ENCODE measurements around the gene KIAA1549. TPM values are rescaled to one million over a fixed set of nuclear protein-coding genes. Genes with fewer than 3 reads are reported as not detected.

The KIAA1549 gene
- total and polyA plus RNA-seq, 9 donors, result 1.2 to 5.0 (median 3.6) TPM

- H3K4me3 ChIP-seq, result no peak overlapping the region
- H3K36me3 ChIP-seq, result no peaks in the 10 kb centered on the region
- H3K4me1 ChIP-seq (ENCODE audit: insufficient read depth), result peaks cover 2% of the 10 kb centered on the region
- H3K27ac ChIP-seq, result no peak overlapping the region
- peak in 2 of 5 donors; percentile 15 to 58 for DNase-seq
- H3K9me3 ChIP-seq, result no peaks in the 10 kb centered on the region
- intact Hi-C loops (cut with DNase I), result loop anchor here in 1 of 4 donors (10.0 kb wide), 1 partner anchor 184 kb away; no protein-coding TSS in a partner anchor
- H3K27me3 ChIP-seq, result no peaks in the 10 kb centered on the region
- TF ChIP-seq EP300 (IDR thresholded peaks at IDR 0.05) (no peak), POLR2A (IDR thresholded peaks at IDR 0.05) (no peak)
- TF ChIP-seq, protein P1, sequence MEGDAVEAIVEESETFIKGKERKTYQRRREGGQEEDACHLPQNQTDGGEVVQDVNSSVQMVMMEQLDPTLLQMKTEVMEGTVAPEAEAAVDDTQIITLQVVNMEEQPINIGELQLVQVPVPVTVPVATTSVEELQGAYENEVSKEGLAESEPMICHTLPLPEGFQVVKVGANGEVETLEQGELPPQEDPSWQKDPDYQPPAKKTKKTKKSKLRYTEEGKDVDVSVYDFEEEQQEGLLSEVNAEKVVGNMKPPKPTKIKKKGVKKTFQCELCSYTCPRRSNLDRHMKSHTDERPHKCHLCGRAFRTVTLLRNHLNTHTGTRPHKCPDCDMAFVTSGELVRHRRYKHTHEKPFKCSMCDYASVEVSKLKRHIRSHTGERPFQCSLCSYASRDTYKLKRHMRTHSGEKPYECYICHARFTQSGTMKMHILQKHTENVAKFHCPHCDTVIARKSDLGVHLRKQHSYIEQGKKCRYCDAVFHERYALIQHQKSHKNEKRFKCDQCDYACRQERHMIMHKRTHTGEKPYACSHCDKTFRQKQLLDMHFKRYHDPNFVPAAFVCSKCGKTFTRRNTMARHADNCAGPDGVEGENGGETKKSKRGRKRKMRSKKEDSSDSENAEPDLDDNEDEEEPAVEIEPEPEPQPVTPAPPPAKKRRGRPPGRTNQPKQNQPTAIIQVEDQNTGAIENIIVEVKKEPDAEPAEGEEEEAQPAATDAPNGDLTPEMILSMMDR (IDR thresholded peaks at IDR 0.05), result no peak
- 54 to 68% (median 65%) methylated on average over 21 of the region's 21 CpGs for WGBS, 3 donors
Measured at GRCh38 chr7:138890499-138891445, 90.4 kb downstream of the KIAA1549 start.

DNA sequence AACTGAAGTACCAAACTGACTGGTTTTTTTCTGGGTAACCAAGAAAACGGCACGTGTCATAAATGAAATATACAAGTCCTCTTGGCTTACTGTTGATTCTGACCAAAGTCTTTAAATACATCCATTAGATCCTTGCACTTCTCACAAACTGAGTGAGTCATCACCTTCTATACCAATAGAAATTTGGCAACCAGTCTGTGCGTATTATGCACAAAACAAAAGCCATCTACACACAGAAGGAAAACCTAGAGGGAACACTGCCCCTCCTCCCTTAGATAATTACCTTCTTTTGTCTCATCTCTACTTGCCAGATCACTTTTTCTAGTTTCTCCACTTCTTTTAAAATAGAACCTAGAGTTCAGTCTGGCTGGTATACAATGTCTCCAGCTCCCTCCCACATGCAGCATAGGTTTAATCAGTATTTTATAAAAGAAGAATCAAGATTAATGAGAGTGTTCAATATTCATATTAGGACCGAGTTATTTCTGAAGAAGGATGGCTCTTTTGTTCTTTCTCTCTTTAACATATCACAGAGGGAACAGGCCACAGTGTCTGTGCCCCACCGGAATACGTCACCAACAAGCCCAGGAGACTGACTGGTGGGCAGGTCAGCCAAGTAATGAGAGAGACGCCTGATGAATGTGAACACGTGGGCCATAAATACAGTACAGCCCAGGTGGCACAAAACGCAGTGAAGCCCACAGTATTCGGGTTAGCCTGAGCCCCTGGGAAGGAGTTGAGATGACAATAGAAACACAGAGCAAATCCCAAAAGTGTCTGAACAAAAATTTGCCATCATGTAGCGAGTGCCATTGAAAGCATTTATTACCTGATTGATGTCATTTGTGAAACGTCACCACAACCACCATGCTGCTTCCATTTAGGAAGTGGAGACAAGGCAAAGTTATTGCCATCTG lies 91.3 kb downstream of the KIAA1549 start:
- H3K9me3 ChIP-seq, result no peaks in the 10 kb centered on the region
- H3K27ac ChIP-seq, result no peak overlapping the region
- TF ChIP-seq POLR2A (IDR thresholded peaks at IDR 0.05) (no peak), EP300 (IDR thresholded peaks at IDR 0.05) (no peak)
- TF ChIP-seq, protein P1 (IDR thresholded peaks at IDR 0.05), result no peak
- H3K4me1 ChIP-seq (ENCODE audit: insufficient read depth), result peaks cover 2% of the 10 kb centered on the region
- no peaks in the 10 kb centered on the region for H3K27me3 ChIP-seq
- no peaks in the 10 kb centered on the region for H3K36me3 ChIP-seq
- intact Hi-C loops (cut with DNase I), result loop anchor here in 2 of 4 donors (5.0 to 10.0 kb wide), 2 partner anchors 147 to 185 kb away; partner anchors contain the start of gene ZC3HAV1L (in 1 of the 2)
- 86 to 92% (median 92%) methylated on average over 12 of the region's 12 CpGs for WGBS, 3 donors
- DNase-seq, result no peak
- H3K4me3 ChIP-seq, result no peak overlapping the region

GRCh38 chr7:138887872-138888656 lies 93.1 kb downstream of the KIAA1549 start:
- Histone ChIP-seq H3K4me1 (ENCODE audit: insufficient read depth) (peaks cover 2% of the 10 kb centered on the region), H3K4me3 (no peak overlapping the region), H3K9me3 (no peaks in the 10 kb centered on the region), H3K36me3 (no peaks in the 10 kb centered on the region), H3K27me3 (no peaks in the 10 kb centered on the region), H3K27ac (no peak overlapping the region)
- TF ChIP-seq POLR2A (IDR thresholded peaks at IDR 0.05) (no peak), EP300 (IDR thresholded peaks at IDR 0.05) (no peak)
- TF ChIP-seq, protein P1 (IDR thresholded peaks at IDR 0.05), result no peak
- intact Hi-C loops (cut with DNase I), result loop anchor here in 1 of 4 donors (5.0 kb wide), 1 partner anchor 149 kb away; the partner anchor contains the start of gene ZC3HAV1L
- no peak for DNase-seq
- WGBS, 3 donors, result 87 to 90% (median 88%) methylated on average over 10 of the region's 10 CpGs

All from ovary (tissue), 9 donors.